ENCODE measurements around the gene EHHADH.
"Not testable (repeated sequence)": the region's sequence is repeated elsewhere in the genome, so short reads cannot be mapped to it uniquely, and the experiment has no call there.

Gene EHHADH

DNA sequence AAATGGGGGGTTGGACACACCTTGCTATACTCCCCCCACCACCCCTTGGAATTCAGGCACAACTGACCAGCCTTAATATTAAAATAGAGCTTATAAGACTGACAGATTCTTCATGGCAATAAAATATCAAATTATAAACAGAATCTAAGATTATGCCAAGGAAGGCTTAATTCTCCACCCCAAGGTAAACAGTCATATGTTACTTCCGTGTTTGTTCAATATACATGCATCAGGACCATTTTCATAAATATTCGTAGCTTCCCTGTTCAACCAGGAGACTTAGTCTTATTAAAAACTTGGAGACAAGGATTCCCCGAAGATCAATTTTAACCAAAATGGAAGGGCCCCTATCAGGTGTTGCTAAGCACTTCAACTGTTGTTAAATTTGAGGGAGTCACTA is 13.3 kb upstream of the EHHADH start:
- H3K9me3 Mint-ChIP-seq = no peaks in the 10 kb centered on the region
- no peaks in the 10 kb centered on the region for H3K4me1 Mint-ChIP-seq
- ATAC-seq (no peak), DNase-seq (no peak)
- H3K4me3 Mint-ChIP-seq = no peak overlapping the region
- H3K27me3 Mint-ChIP-seq = peaks cover 38% of the 10 kb centered on the region
- H3K27ac Mint-ChIP-seq = no peak overlapping the region

DNA sequence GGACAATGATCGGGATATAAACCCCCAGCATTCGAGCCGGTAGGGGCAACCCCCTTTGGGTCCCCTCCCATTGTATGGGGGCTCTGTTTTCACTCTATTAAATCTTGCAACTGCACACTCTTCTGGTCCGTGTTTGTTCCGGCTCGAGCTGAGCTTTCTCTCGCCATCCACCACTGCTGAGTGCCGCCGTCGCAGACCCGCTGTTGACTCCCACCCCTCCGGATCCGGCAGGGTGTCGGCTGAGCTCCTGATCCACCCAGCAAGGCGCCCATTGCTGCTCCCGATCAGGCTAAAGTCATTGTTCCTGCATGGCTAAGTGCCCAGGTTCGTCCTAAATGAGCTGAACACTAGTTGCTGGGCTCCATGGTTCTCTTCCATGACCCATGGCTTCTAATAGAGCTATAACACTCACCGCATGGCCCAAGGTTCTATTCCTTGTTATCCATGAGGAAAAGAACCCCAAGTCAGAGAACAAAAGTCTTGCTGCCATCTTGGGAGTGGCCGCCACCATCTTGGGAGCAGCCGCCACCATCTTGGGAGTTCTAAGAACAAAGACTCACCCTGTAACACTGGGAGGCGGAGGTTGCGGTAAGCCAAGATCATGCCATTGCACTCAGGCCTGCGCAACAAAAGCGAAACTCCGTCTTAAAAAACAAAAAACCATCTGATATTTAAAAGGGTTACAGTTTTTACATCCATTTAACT is 11.2 kb upstream of the EHHADH start:
- Mint-ChIP-seq H3K4me3 (no peak overlapping the region), H3K9me3 (no peaks in the 10 kb centered on the region), H3K4me1 (no peaks in the 10 kb centered on the region), H3K27ac (no peak overlapping the region), H3K27me3 (peaks cover 24% of the 10 kb centered on the region)
- ATAC-seq (no peak), DNase-seq (no peak)

- no peak overlapping the region for H3K27ac Mint-ChIP-seq
Observed at GRCh38 chr3:185263423-185263822, 9.6 kb upstream of the EHHADH start.

GRCh38 chr3:185257334-185257733 is 3.5 kb upstream of the EHHADH start:
- ATAC-seq (no peak), DNase-seq (no peak)
- no peak overlapping the region for H3K27ac Mint-ChIP-seq

More at GRCh38 chr3:185263423-185263822, 9.6 kb upstream of the EHHADH start:
- peaks cover 0 to 8% of the 10 kb centered on the region in 2 donors for H3K9me3 Mint-ChIP-seq
- DNase-seq = no peak
- H3K27me3 Mint-ChIP-seq = peaks cover 12% of the 10 kb centered on the region
- H3K4me3 Mint-ChIP-seq = no peak overlapping the region
- ATAC-seq = no peak
- no peaks in the 10 kb centered on the region for H3K4me1 Mint-ChIP-seq

GRCh38 chr3:185254799-185255198 is 950 bp upstream of the EHHADH start:
- peak in 1 of 2 donors; percentile 25 for DNase-seq
- H3K27ac Mint-ChIP-seq = no peak overlapping the region
- H3K4me1 Mint-ChIP-seq = peaks cover 9% of the 10 kb centered on the region
- peaks cover 5 to 26% of the 10 kb centered on the region in 2 donors for H3K9me3 Mint-ChIP-seq
- H3K27me3 Mint-ChIP-seq = no peaks in the 10 kb centered on the region
- peak overlapping the region in 1 of 2 donors; percentile 4 for H3K4me3 Mint-ChIP-seq
- peak; percentile 62 for ATAC-seq

More at GRCh38 chr3:185257334-185257733, 3.5 kb upstream of the EHHADH start:
- Mint-ChIP-seq H3K27me3 (no peaks in the 10 kb centered on the region), H3K4me3 (no peak overlapping the region), H3K9me3 (peaks cover 5 to 25% of the 10 kb centered on the region in 2 donors), H3K4me1 (peaks cover 9% of the 10 kb centered on the region)

DNA sequence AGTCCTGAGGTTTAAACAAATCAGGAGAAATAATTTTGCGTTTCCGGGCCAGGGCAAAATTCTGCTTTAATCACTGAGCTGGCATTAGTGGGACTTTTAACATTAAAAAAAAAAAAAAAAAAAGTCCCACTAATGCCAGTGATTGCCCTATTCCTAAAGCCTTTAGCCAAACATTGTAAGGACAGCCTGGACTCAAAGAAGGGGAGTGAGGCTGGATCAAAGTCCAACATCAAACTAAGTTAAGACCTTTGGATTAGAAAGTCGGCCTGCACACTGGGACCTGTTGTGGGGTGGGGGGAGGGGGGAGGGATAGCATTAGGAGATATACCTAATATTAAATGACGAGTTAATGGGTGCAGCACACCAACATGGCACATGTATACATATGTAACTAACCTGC is 716 bp downstream of the EHHADH start:
- not testable (repeated sequence) for H3K27ac Mint-ChIP-seq, ATAC-seq, H3K27me3 Mint-ChIP-seq, DNase-seq, H3K4me1 Mint-ChIP-seq
- Mint-ChIP-seq H3K9me3 (peaks cover 5 to 21% of the 10 kb centered on the region in 2 donors), H3K4me3 (peak overlapping the region in 1 of 2 donors; percentile 42)

- peaks cover 5 to 16% of the 10 kb centered on the region in 2 donors for H3K9me3 Mint-ChIP-seq
- no peak overlapping the region for H3K4me3 Mint-ChIP-seq
- no peak overlapping the region for H3K27ac Mint-ChIP-seq
- H3K27me3 Mint-ChIP-seq = no peaks in the 10 kb centered on the region
- ATAC-seq (no peak), DNase-seq (no peak)
- H3K4me1 Mint-ChIP-seq = peaks cover 9% of the 10 kb centered on the region
Observed at GRCh38 chr3:185251272-185251671, 2.6 kb downstream of the EHHADH start.

- peaks cover 9% of the 10 kb centered on the region for H3K4me1 Mint-ChIP-seq
- DNase-seq (no peak), ATAC-seq (no peak)
- H3K27ac Mint-ChIP-seq = no peak overlapping the region
- no peak overlapping the region for H3K4me3 Mint-ChIP-seq
- H3K9me3 Mint-ChIP-seq = peaks cover 5 to 21% of the 10 kb centered on the region in 2 donors
- H3K27me3 Mint-ChIP-seq = no peaks in the 10 kb centered on the region
Observed at GRCh38 chr3:185250653-185251052, 3.2 kb downstream of the EHHADH start.

- ATAC-seq = no peak
- Mint-ChIP-seq H3K4me3 (no peak overlapping the region), H3K9me3 (peaks cover 5 to 21% of the 10 kb centered on the region in 2 donors), H3K27ac (no peak overlapping the region), H3K4me1 (peaks cover 9% of the 10 kb centered on the region), H3K27me3 (no peaks in the 10 kb centered on the region)
- DNase-seq = no peak
Observed at GRCh38 chr3:185250247-185250646, 3.6 kb downstream of the EHHADH start.

- no peaks in the 10 kb centered on the region for H3K4me1 Mint-ChIP-seq
- no peak for ATAC-seq
- H3K27me3 Mint-ChIP-seq = no peaks in the 10 kb centered on the region
- peaks cover 37 to 69% of the 10 kb centered on the region in 2 donors for H3K9me3 Mint-ChIP-seq
- H3K27ac Mint-ChIP-seq = no peak overlapping the region
- DNase-seq = no peak
- H3K4me3 Mint-ChIP-seq = no peak overlapping the region
Observed at GRCh38 chr3:185242642-185243041, 11.2 kb downstream of the EHHADH start.

DNA sequence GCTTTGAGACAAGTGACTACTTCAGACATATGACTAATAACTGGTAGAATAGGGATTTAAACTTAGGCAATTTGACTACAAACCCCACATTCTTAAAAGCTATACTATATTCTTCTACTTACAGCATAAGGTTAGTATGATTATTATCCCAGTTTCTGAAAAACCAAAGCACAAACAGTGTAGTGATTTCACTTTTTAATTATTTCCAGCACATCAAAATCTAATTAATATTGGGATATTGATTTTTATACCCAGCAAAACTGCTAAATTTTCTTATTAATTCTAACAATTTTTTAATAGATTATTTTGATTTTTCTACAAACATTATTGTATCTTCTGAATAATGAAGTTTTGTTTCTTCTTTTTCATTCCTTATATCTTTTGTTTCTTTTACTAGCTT is 16.9 kb downstream of the EHHADH start:
- no peak overlapping the region for H3K27ac Mint-ChIP-seq
- ATAC-seq (no peak), DNase-seq (no peak)
- H3K4me1 Mint-ChIP-seq = no peaks in the 10 kb centered on the region
- no peaks in the 10 kb centered on the region for H3K27me3 Mint-ChIP-seq
- no peak overlapping the region for H3K4me3 Mint-ChIP-seq
- peaks cover 13 to 39% of the 10 kb centered on the region in 2 donors for H3K9me3 Mint-ChIP-seq

DNA sequence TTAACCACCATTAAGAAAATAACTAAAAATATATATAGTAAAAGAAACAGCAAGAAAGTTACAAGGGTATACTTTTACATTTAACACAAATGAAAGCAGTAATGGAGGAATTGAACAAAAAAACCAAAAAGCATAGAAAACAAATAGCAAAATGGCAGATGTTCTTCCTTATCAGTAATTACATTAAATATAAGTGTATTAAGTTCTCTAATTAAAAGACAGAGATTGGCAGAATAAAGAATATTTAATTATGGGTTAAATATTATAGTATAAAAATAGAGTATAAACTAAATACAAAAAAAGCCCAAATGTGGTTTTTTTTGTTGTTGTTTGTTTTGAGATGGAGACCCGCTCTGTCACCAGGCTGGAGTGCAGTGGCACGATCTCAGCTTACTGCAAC is 20.5 kb downstream of the EHHADH start:
- Mint-ChIP-seq H3K27ac (no peak overlapping the region), H3K9me3 (peaks cover 5 to 13% of the 10 kb centered on the region in 2 donors), H3K4me1 (no peaks in the 10 kb centered on the region), H3K27me3 (no peaks in the 10 kb centered on the region), H3K4me3 (no peak overlapping the region)
- no peak for ATAC-seq
- no peak for DNase-seq

GRCh38 chr3:185226526-185226925 is 27.3 kb downstream of the EHHADH start:
- not testable (repeated sequence) for H3K27ac Mint-ChIP-seq, ATAC-seq, H3K4me1 Mint-ChIP-seq, H3K9me3 Mint-ChIP-seq, H3K27me3 Mint-ChIP-seq, H3K4me3 Mint-ChIP-seq, DNase-seq

GRCh38 chr3:185225523-185225922 is 28.3 kb downstream of the EHHADH start:
- no peak for DNase-seq
- Mint-ChIP-seq H3K27me3 (no peaks in the 10 kb centered on the region), H3K4me1 (no peaks in the 10 kb centered on the region), H3K4me3 (no peak overlapping the region), H3K27ac (no peak overlapping the region), H3K9me3 (no peaks in the 10 kb centered on the region)
- no peak for ATAC-seq

GRCh38 chr3:185225080-185225479 is 28.8 kb downstream of the EHHADH start:
- Mint-ChIP-seq H3K27me3 (no peaks in the 10 kb centered on the region), H3K27ac (no peak overlapping the region), H3K9me3 (no peaks in the 10 kb centered on the region), H3K4me3 (no peak overlapping the region), H3K4me1 (no peaks in the 10 kb centered on the region)
- ATAC-seq (no peak), DNase-seq (no peak)

DNA sequence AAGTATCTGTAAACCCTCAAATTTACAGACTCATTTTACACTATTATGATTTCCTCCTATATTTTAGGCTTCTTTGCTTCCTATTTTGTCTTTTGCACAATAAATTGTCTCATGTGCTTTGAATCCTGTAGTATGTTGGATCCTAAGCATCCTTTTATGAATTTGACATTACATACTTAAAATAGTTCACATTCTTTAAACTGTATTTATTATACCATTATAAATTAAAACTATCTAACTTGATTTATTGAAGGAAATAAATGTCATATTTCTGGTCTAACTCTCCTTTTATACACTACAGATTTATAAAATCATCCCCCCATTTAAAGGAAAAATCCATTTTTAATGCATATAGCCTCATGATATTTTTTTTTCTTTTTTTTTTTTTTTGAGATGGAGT is 32.6 kb downstream of the EHHADH start:
- Mint-ChIP-seq H3K27me3 (no peaks in the 10 kb centered on the region), H3K27ac (no peak overlapping the region), H3K4me3 (no peak overlapping the region), H3K4me1 (no peaks in the 10 kb centered on the region), H3K9me3 (no peaks in the 10 kb centered on the region)
- ATAC-seq = no peak
- no peak for DNase-seq

- no peaks in the 10 kb centered on the region for H3K27me3 Mint-ChIP-seq
- H3K4me3 Mint-ChIP-seq = no peak overlapping the region
- H3K9me3 Mint-ChIP-seq = no peaks in the 10 kb centered on the region
- H3K4me1 Mint-ChIP-seq = no peaks in the 10 kb centered on the region
- DNase-seq (no peak), ATAC-seq (no peak)
- H3K27ac Mint-ChIP-seq = no peak overlapping the region
Observed at GRCh38 chr3:185216607-185216958, 37.3 kb downstream of the EHHADH start.

Data from stimulated activated naive CD8-positive, alpha-beta T cell treated with anti-CD3 and anti-CD28 coated beads, Interleukin-15, amount 100 ng/mL, for 72 hours (primary cell).